ENCODE data around the gene CNTF.

The CNTF gene

GRCh38 chr11:58596621-58597020 lies 25.8 kb upstream of the CNTF start:
- Histone ChIP-seq H2AFZ (ENCODE audit: low read depth, low read length) (no peak overlapping the region), H3K4me2 (ENCODE audit: insufficient read depth, low read length) (no peak overlapping the region), H3K79me2 (ENCODE audit: insufficient read depth, low read length) (peaks cover 100% of the 10 kb centered on the region), H3K36me3 (ENCODE audit: insufficient read depth, low read length) (peaks cover 45% of the 10 kb centered on the region), H4K20me1 (ENCODE audit: insufficient read depth, low read length) (peaks cover 68% of the 10 kb centered on the region), H3K9me3 (ENCODE audit: insufficient read depth, low read length, severe bottlenecking) (no peaks in the 10 kb centered on the region), H3K27ac (ENCODE audit: low read length) (no peak overlapping the region), H3K4me1 (ENCODE audit: insufficient read depth, low read length) (no peaks in the 10 kb centered on the region), H3K4me3 (ENCODE audit: low read depth in 1 of 2, low read length in 2 of 2) (no peak overlapping the region), H3K27me3 (ENCODE audit: insufficient read depth, low read length, poor library complexity) (no peaks in the 10 kb centered on the region), H3K9ac (ENCODE audit: low read depth, low read length) (no peak overlapping the region)
- TF ChIP-seq, protein P1, sequence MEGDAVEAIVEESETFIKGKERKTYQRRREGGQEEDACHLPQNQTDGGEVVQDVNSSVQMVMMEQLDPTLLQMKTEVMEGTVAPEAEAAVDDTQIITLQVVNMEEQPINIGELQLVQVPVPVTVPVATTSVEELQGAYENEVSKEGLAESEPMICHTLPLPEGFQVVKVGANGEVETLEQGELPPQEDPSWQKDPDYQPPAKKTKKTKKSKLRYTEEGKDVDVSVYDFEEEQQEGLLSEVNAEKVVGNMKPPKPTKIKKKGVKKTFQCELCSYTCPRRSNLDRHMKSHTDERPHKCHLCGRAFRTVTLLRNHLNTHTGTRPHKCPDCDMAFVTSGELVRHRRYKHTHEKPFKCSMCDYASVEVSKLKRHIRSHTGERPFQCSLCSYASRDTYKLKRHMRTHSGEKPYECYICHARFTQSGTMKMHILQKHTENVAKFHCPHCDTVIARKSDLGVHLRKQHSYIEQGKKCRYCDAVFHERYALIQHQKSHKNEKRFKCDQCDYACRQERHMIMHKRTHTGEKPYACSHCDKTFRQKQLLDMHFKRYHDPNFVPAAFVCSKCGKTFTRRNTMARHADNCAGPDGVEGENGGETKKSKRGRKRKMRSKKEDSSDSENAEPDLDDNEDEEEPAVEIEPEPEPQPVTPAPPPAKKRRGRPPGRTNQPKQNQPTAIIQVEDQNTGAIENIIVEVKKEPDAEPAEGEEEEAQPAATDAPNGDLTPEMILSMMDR (IDR thresholded peaks at IDR 0.05; ENCODE audit: borderline replicate concordance, extremely low read depth, low read length, poor library complexity, severe bottlenecking), result no peak
- TF ChIP-seq EZH2 (IDR thresholded peaks at IDR 0.05; ENCODE audit: borderline replicate concordance, low read depth, low read length, severe bottlenecking), result no peak
- no peak for DNase-seq
- no peak for ATAC-seq (ENCODE audit: insufficient read depth, low read depth)

GRCh38 chr11:58597486-58598144 lies 24.9 kb upstream of the CNTF start:
- TF ChIP-seq EZH2 (IDR thresholded peaks at IDR 0.05; ENCODE audit: borderline replicate concordance, low read depth, low read length, severe bottlenecking), result no peak
- TF ChIP-seq, protein P1 (IDR thresholded peaks at IDR 0.05; ENCODE audit: borderline replicate concordance, extremely low read depth, low read length, poor library complexity, severe bottlenecking), result no peak
- H3K4me2 ChIP-seq (ENCODE audit: insufficient read depth, low read length), result no peak overlapping the region
- H3K79me2 ChIP-seq (ENCODE audit: insufficient read depth, low read length), result peaks cover 100% of the 10 kb centered on the region
- peaks cover 67% of the 10 kb centered on the region for H4K20me1 ChIP-seq (ENCODE audit: insufficient read depth, low read length)
- no peak overlapping the region for H2AFZ ChIP-seq (ENCODE audit: low read depth, low read length)
- no peaks in the 10 kb centered on the region for H3K27me3 ChIP-seq (ENCODE audit: insufficient read depth, low read length, poor library complexity)
- ATAC-seq (ENCODE audit: insufficient read depth, low read depth) (no peak), DNase-seq (no peak)
- no peaks in the 10 kb centered on the region for H3K4me1 ChIP-seq (ENCODE audit: insufficient read depth, low read length)
- no peaks in the 10 kb centered on the region for H3K9me3 ChIP-seq (ENCODE audit: insufficient read depth, low read length, severe bottlenecking)
- no peak overlapping the region for H3K9ac ChIP-seq (ENCODE audit: low read depth, low read length)
- H3K27ac ChIP-seq (ENCODE audit: low read length), result no peak overlapping the region
- H3K36me3 ChIP-seq (ENCODE audit: insufficient read depth, low read length), result peaks cover 40% of the 10 kb centered on the region
- H3K4me3 ChIP-seq (ENCODE audit: low read depth in 1 of 2, low read length in 2 of 2), result no peak overlapping the region

GRCh38 chr11:58600510-58600909 lies 22.0 kb upstream of the CNTF start:
- Histone ChIP-seq H3K4me3 (ENCODE audit: low read depth in 1 of 2, low read length in 2 of 2) (no peak overlapping the region), H3K4me2 (ENCODE audit: insufficient read depth, low read length) (no peak overlapping the region), H3K4me1 (ENCODE audit: insufficient read depth, low read length) (no peaks in the 10 kb centered on the region), H2AFZ (ENCODE audit: low read depth, low read length) (no peak overlapping the region), H3K36me3 (ENCODE audit: insufficient read depth, low read length) (peaks cover 38% of the 10 kb centered on the region), H3K9ac (ENCODE audit: low read depth, low read length) (no peak overlapping the region), H3K27me3 (ENCODE audit: insufficient read depth, low read length, poor library complexity) (no peaks in the 10 kb centered on the region), H3K79me2 (ENCODE audit: insufficient read depth, low read length) (peaks cover 100% of the 10 kb centered on the region), H4K20me1 (ENCODE audit: insufficient read depth, low read length) (peaks cover 76% of the 10 kb centered on the region), H3K27ac (ENCODE audit: low read length) (no peak overlapping the region), H3K9me3 (ENCODE audit: insufficient read depth, low read length, severe bottlenecking) (no peaks in the 10 kb centered on the region)
- no peak for TF ChIP-seq EZH2 (IDR thresholded peaks at IDR 0.05; ENCODE audit: borderline replicate concordance, low read depth, low read length, severe bottlenecking)
- TF ChIP-seq, protein P1 (IDR thresholded peaks at IDR 0.05; ENCODE audit: borderline replicate concordance, extremely low read depth, low read length, poor library complexity, severe bottlenecking), result no peak
- DNase-seq (no peak), ATAC-seq (ENCODE audit: insufficient read depth, low read depth) (no peak)

All from DND-41 (cell line).